Activated naive CD8-positive, alpha-beta T cell treated with anti-CD3 and anti-CD28 coated beads, Interleukin-2, amount 10 ng/mL, durations not matched to agents 7 days and 5 days (primary cell): ENCODE results near the gene ATG10. TPM values are rescaled to one million over a fixed set of nuclear protein-coding genes. Genes with fewer than 3 reads are reported as not detected.

Source experiments
- total RNA-seq, 2 experiments: library from RNA; stranded (reverse); gene quantifications; one replicate each; pipeline ENCODE4 v1.2.3, GENCODE V29; 2021

ATG10 gene
- total RNA-seq, 2 experiments from 2014 or later: 11.5 to 12.4 TPM

Other genes with a start within 250 kb of the ATG10 start
- gene SSBP2, start 220.9 kb upstream of the ATG10 start, total RNA-seq: 10 to 100 TPM; 32.5 to 35.4 TPM